ENCODE data around the gene CSF3. TPM values are rescaled to one million over a fixed set of nuclear protein-coding genes. Genes with fewer than 3 reads are reported as not detected.

Gene CSF3
- total RNA-seq, 3 donors from 2014 or later (not counting 1 experiment from before 2014, with no cell fraction given) = not detected

- H3K4me3 Mint-ChIP-seq = no peak overlapping the region
- Histone ChIP-seq H3K27ac (ENCODE audit: low read length) (no peak overlapping the region), H3K27me3 (ENCODE audit: control insufficient read depth, insufficient read depth, low read length) (no peaks in the 10 kb centered on the region), H3K9me3 (ENCODE audit: control insufficient read depth, insufficient read depth, low read length) (no peaks in the 10 kb centered on the region), H3K4me3 (ENCODE audit: low read length) (no peak overlapping the region), H3K4me1 (ENCODE audit: control insufficient read depth, insufficient read depth, low read length) (peaks cover 17% of the 10 kb centered on the region), H3K36me3 (ENCODE audit: control insufficient read depth, insufficient read depth, low read length) (peaks cover 75% of the 10 kb centered on the region)
- peaks cover 12% of the 10 kb centered on the region for H3K36me3 Mint-ChIP-seq
- DNase-seq (no peak), ATAC-seq (no peak)
- H3K27ac Mint-ChIP-seq = no peak overlapping the region
- WGBS (ENCODE audit: insufficient coverage) = 96% methylated on average over 13 of the region's 13 CpGs
- intact Hi-C loops (cut with micrococcal nuclease) = no loop called here
- H3K27me3 Mint-ChIP-seq (ENCODE audit: low read depth in 2 of 2) = no peaks in the 10 kb centered on the region
- TF ChIP-seq CTCF (IDR thresholded peaks at IDR 0.05) = no peak
- H3K9me3 Mint-ChIP-seq = no peaks in the 10 kb centered on the region
- H3K4me1 Mint-ChIP-seq = peaks cover 11 to 14% of the 10 kb centered on the region in 2 donors
Observed at GRCh38 chr17:40028595-40028994, 13.4 kb downstream of the CSF3 start.

GRCh38 chr17:40031706-40032105, 16.5 kb downstream of the CSF3 start:
- H3K9me3 Mint-ChIP-seq = no peaks in the 10 kb centered on the region
- peaks cover 12% of the 10 kb centered on the region for H3K36me3 Mint-ChIP-seq
- H3K4me1 Mint-ChIP-seq = peaks cover 0 to 5% of the 10 kb centered on the region in 2 donors
- intact Hi-C loops (cut with micrococcal nuclease) = no loop called here
- DNase-seq = no peak
- no peaks in the 10 kb centered on the region for H3K27me3 Mint-ChIP-seq (ENCODE audit: low read depth in 2 of 2)
- Histone ChIP-seq H3K4me3 (ENCODE audit: low read length) (no peak overlapping the region), H3K36me3 (ENCODE audit: control insufficient read depth, insufficient read depth, low read length) (peaks cover 70% of the 10 kb centered on the region), H3K27ac (ENCODE audit: low read length) (no peak overlapping the region), H3K9me3 (ENCODE audit: control insufficient read depth, insufficient read depth, low read length) (no peaks in the 10 kb centered on the region), H3K27me3 (ENCODE audit: control insufficient read depth, insufficient read depth, low read length) (no peaks in the 10 kb centered on the region), H3K4me1 (ENCODE audit: control insufficient read depth, insufficient read depth, low read length) (peaks cover 5% of the 10 kb centered on the region)
- no peak overlapping the region for H3K4me3 Mint-ChIP-seq
- ATAC-seq = no peak
- 97% methylated on average over 11 of the region's 11 CpGs for WGBS (ENCODE audit: insufficient coverage)
- no peak overlapping the region for H3K27ac Mint-ChIP-seq
- no peak for TF ChIP-seq CTCF (IDR thresholded peaks at IDR 0.05)

GRCh38 chr17:40032322-40033320, 17.4 kb downstream of the CSF3 start:
- Histone ChIP-seq H3K4me3 (ENCODE audit: low read length) (no peak overlapping the region), H3K9me3 (ENCODE audit: control insufficient read depth, insufficient read depth, low read length) (no peaks in the 10 kb centered on the region), H3K27me3 (ENCODE audit: control insufficient read depth, insufficient read depth, low read length) (no peaks in the 10 kb centered on the region), H3K36me3 (ENCODE audit: control insufficient read depth, insufficient read depth, low read length) (peaks cover 65% of the 10 kb centered on the region), H3K4me1 (ENCODE audit: control insufficient read depth, insufficient read depth, low read length) (no peaks in the 10 kb centered on the region), H3K27ac (ENCODE audit: low read length) (no peak overlapping the region)
- TF ChIP-seq CTCF (IDR thresholded peaks at IDR 0.05) = no peak
- Mint-ChIP-seq H3K9me3 (no peaks in the 10 kb centered on the region), H3K4me1 (no peaks in the 10 kb centered on the region), H3K4me3 (no peak overlapping the region), H3K27me3 (ENCODE audit: low read depth in 2 of 2) (no peaks in the 10 kb centered on the region), H3K36me3 (peaks cover 12% of the 10 kb centered on the region), H3K27ac (no peak overlapping the region)
- WGBS (ENCODE audit: insufficient coverage) = 97% methylated on average over 23 of the region's 23 CpGs
- intact Hi-C loops (cut with micrococcal nuclease) = no loop called here
- no peak for DNase-seq
- ATAC-seq = no peak

Measured in natural killer cell (primary cell).